Measurements from ENCODE around the gene MAD1L1. TPM values are rescaled to one million over a fixed set of nuclear protein-coding genes. Genes with fewer than 3 reads are reported as not detected.

Gene MAD1L1
- total RNA-seq, 1 donor from 2014 or later, result 57.6 TPM

DNA sequence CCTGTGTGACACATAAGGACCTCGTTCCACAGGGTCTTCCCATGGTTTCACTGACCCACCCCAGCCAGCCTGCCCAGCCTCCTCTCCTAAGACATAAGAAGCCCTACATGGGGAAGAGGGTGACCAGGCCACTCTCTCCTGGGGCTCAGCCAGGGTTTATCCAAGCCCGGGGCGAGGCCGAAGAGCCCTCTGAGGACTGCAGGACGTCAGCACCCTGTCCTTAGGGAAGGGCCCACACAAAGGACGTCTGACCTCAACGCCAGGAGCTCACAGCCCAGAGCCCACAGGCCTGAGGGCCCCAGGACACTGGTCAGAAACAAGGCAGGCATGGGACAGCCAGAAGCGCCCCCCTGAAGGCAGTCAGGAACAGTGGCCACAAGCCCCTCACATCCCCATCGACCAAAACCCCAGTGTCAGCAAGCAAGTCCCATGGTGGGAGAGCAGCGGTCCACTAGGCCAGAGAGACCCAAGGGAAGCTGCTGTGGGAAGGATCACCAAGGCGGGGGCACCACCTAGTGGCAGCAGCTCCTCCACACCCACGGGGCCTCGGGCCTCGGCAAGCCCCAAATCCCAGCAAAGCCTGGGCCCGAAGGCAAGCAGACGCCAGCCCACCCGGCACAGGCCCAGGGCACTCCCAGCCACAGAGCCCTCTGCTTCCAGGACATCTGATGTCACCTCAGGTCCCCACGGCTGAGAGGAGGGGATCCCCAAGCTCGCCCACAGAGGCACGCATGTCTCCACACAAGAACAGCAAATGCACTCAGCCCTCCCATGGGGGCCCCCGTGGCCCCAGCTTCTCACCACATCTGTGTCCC is 23.4 kb downstream of the MAD1L1 start:
- H3K9me3 Mint-ChIP-seq (ENCODE audit: unreplicated experiment), result peaks cover 1% of the 10 kb centered on the region
- H3K4me3 Mint-ChIP-seq (ENCODE audit: unreplicated experiment), result no peak overlapping the region
- H3K4me1 Mint-ChIP-seq (ENCODE audit: low read depth, unreplicated experiment), result peaks cover 16% of the 10 kb centered on the region
- H3K27me3 Mint-ChIP-seq (ENCODE audit: unreplicated experiment), result peaks cover 8% of the 10 kb centered on the region
- H3K36me3 Mint-ChIP-seq (ENCODE audit: unreplicated experiment), result peaks cover 7% of the 10 kb centered on the region
- DNase-seq, result peak; percentile 88
- TF ChIP-seq, protein P1, sequence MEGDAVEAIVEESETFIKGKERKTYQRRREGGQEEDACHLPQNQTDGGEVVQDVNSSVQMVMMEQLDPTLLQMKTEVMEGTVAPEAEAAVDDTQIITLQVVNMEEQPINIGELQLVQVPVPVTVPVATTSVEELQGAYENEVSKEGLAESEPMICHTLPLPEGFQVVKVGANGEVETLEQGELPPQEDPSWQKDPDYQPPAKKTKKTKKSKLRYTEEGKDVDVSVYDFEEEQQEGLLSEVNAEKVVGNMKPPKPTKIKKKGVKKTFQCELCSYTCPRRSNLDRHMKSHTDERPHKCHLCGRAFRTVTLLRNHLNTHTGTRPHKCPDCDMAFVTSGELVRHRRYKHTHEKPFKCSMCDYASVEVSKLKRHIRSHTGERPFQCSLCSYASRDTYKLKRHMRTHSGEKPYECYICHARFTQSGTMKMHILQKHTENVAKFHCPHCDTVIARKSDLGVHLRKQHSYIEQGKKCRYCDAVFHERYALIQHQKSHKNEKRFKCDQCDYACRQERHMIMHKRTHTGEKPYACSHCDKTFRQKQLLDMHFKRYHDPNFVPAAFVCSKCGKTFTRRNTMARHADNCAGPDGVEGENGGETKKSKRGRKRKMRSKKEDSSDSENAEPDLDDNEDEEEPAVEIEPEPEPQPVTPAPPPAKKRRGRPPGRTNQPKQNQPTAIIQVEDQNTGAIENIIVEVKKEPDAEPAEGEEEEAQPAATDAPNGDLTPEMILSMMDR (IDR thresholded peaks at IDR 0.05; ENCODE audit: partially characterized antibody, unreplicated experiment), result peak; percentile 75
- H3K27ac Mint-ChIP-seq (ENCODE audit: unreplicated experiment), result peak overlapping the region; percentile 53

DNA sequence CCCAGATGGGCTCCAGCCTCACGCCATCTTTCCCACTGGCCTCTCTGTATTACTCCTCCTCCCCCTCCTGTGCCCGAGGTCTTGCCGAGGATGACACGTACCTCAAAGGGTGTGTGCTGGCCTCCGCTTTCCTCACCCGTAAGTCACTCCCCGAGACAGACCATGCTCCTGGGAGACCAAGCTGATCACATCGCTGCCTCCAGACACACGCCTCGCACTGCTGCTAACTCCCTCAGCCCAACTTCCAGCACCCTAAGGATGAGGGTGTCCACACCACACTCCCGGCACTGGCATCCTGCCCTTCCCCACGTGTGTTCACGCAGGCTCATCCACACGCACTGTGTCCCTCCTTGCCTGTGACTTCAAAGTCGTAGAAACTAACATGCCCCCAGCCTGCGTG is 24.0 kb downstream of the MAD1L1 start:
- Mint-ChIP-seq H3K4me1 (ENCODE audit: low read depth, unreplicated experiment) (peaks cover 22% of the 10 kb centered on the region), H3K27ac (ENCODE audit: unreplicated experiment) (peak overlapping the region; percentile 30), H3K27me3 (ENCODE audit: unreplicated experiment) (peaks cover 8% of the 10 kb centered on the region), H3K9me3 (ENCODE audit: unreplicated experiment) (peaks cover 1% of the 10 kb centered on the region), H3K36me3 (ENCODE audit: unreplicated experiment) (peaks cover 7% of the 10 kb centered on the region), H3K4me3 (ENCODE audit: unreplicated experiment) (no peak overlapping the region)
- TF ChIP-seq, protein P1 (IDR thresholded peaks at IDR 0.05; ENCODE audit: partially characterized antibody, unreplicated experiment), result no peak
- DNase-seq, result no peak

DNA sequence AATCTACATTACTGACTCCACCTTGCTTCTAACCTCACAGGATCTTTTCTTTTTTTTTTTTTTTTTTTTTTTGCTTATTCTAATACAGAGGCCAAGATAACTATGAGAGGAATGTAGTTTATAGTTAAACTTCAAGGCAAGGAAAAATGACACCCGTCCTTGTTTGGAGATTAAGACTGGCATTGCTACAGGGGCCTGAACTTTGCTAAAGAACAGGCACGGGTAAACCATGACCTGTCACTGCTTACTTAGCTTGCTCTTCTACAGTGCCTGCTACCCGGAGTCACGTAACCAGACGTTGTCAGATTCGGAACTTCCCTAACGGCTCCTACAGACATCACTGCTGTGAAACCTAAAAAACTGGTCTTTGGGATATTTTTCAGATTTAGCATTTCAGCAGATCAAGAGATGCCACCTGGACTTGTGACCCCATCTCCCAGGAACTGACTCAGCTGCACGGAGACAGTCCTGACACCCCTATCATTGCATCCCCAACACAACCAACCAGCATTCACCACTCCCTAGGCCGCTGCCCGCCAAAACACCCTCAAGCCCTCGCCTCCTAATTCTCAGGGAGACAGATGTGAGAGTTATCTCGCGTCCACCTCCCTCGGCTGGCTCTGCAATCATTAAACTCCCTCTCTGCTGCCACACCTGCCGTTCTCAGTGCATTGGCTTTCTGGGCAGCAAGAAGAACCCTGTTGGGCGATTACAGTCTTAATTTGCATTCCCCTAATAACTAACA is 27.5 kb downstream of the MAD1L1 start:
- Mint-ChIP-seq H3K27me3 (ENCODE audit: unreplicated experiment) (peaks cover 8% of the 10 kb centered on the region), H3K4me3 (ENCODE audit: unreplicated experiment) (no peak overlapping the region), H3K27ac (ENCODE audit: unreplicated experiment) (no peak overlapping the region), H3K4me1 (ENCODE audit: low read depth, unreplicated experiment) (peaks cover 29% of the 10 kb centered on the region), H3K9me3 (ENCODE audit: unreplicated experiment) (peaks cover 6% of the 10 kb centered on the region), H3K36me3 (ENCODE audit: unreplicated experiment) (no peaks in the 10 kb centered on the region)
- DNase-seq, result no peak
- TF ChIP-seq, protein P1 (IDR thresholded peaks at IDR 0.05; ENCODE audit: partially characterized antibody, unreplicated experiment), result no peak

DNA sequence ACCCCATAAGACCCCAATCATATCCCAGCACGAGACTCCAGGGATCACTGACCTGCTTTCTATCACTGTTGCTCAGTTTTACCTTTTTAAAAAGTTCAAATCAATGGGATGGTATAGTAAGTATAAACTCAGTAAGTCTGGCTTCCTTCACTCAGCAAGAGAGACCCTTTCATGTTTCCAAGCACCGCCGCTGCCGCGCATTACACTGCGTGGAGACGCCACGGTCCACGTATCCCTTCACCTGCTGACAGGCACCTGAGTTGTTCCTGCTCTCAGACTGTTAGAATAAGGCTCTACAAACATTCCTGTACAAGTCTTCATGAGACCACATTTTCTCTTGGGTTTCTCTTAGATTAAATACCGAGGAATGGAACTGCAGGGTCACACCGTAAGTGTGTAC is 28.3 kb downstream of the MAD1L1 start:
- Mint-ChIP-seq H3K27ac (ENCODE audit: unreplicated experiment) (no peak overlapping the region), H3K4me3 (ENCODE audit: unreplicated experiment) (no peak overlapping the region), H3K27me3 (ENCODE audit: unreplicated experiment) (peaks cover 8% of the 10 kb centered on the region), H3K9me3 (ENCODE audit: unreplicated experiment) (peaks cover 8% of the 10 kb centered on the region), H3K4me1 (ENCODE audit: low read depth, unreplicated experiment) (peaks cover 27% of the 10 kb centered on the region), H3K36me3 (ENCODE audit: unreplicated experiment) (no peaks in the 10 kb centered on the region)
- DNase-seq, result no peak
- TF ChIP-seq, protein P1 (IDR thresholded peaks at IDR 0.05; ENCODE audit: partially characterized antibody, unreplicated experiment), result no peak
